Endothelial cell of umbilical vein (primary cell): ENCODE measurements around the gene MESP2. TPM values are rescaled to one million over a fixed set of nuclear protein-coding genes. Genes with fewer than 3 reads are reported as not detected.

Source experiments
- BruUV-seq: library from RNA; stranded (reverse); fragments of 400-500 nt; replicated peaks from 2 replicates; lab custom pipeline; 2021; lab: Mats Ljungman, UMichigan
- CTCF ChIA-PET: fragments of 300-600, 350-600 bp; sonication (Branson Sonifier 250); formaldehyde crosslinking; loops from one replicate; lab custom pipeline; 2021; ENCODE audit warnings: antibody characterized with exemption, inconsistent platforms; lab: Charles Lee
- POLR2A ChIA-PET: fragments of 300-600, 350-600 bp; sonication (Branson Sonifier 250); formaldehyde crosslinking; loops from one replicate; lab custom pipeline; 2021; ENCODE audit warnings: antibody characterized with exemption, inconsistent platforms; lab: Charles Lee
- DNase-seq: peaks from one replicate; pipeline ENCODE4 v3.0.0-alpha.2; 2011; ENCODE audit warnings: low read depth, low spot score
- FAIRE-seq: peaks from 2 replicates; lab custom pipeline; 2011; peaks lifted over from hg19 to GRCh38; lab: Jason Lieb, UNC
- H2AFZ ChIP-seq: 2 replicates; pipeline ENCODE4 v1.6.0; 2012; ENCODE audit warnings: low read depth, low read length, control low read depth, inconsistent platforms
- H3K27ac ChIP-seq: 2 replicates; pipeline ENCODE4 v1.5.1; 2011; ENCODE audit warnings: low read depth, mild to moderate bottlenecking, control low read depth, low read length, moderate library complexity; ENCODE audit not compliant: insufficient read depth
- H3K27me3 ChIP-seq, 2 experiments: 2 replicates each; pipeline versions ENCODE4 v1.6.0 to v1.6.1; 2011; ENCODE audit warnings: low read length in 2 of 2, mixed read lengths in 1 of 2; ENCODE audit not compliant: control insufficient read depth in 2 of 2, insufficient read depth in 2 of 2
- H3K36me3 ChIP-seq, 2 experiments: 2 replicates in 1 of 2; 3 replicates in 1 of 2; pipeline ENCODE4 v1.5.1; 2011; ENCODE audit warnings: low read length in 2 of 2, mild to moderate bottlenecking in 1 of 2, moderate library complexity in 1 of 2; ENCODE audit not compliant: control insufficient read depth in 2 of 2, insufficient read depth in 2 of 2; ENCODE audit errors: extremely low read depth in 1 of 2
- H3K4me1 ChIP-seq: 3 replicates; pipeline ENCODE4 v1.5.1; 2011; ENCODE audit warnings: mild to moderate bottlenecking, low read length; ENCODE audit not compliant: control insufficient read depth, insufficient read depth; ENCODE audit errors: extremely low read depth
- H3K4me2 ChIP-seq: 2 replicates; pipeline ENCODE4 v1.6.1; 2011; ENCODE audit warnings: low read length, control low read depth, mixed read lengths; ENCODE audit not compliant: insufficient read depth
- H3K4me3 ChIP-seq, 3 experiments: fragments of 200-600 bp in 1 of 3; sonication (generic), shearing (Covaris generic) in 1 of 3; replicated peaks in 1 of 3; 2 replicates each; pipeline ENCODE4 v1.5.1; 2011 to 2016; ENCODE audit warnings: control low read depth in 3 of 3, low read length in 3 of 3, mild to moderate bottlenecking in 2 of 3, inconsistent platforms in 1 of 3, low read depth in 1 of 3, moderate library complexity in 1 of 3; ENCODE audit not compliant: insufficient read depth in 1 of 3
- H3K79me2 ChIP-seq: 2 replicates; pipeline ENCODE4 v1.6.0; 2012; ENCODE audit warnings: low read length, inconsistent platforms; ENCODE audit not compliant: control insufficient read depth, insufficient read depth
- H3K9ac ChIP-seq: replicated peaks from 2 replicates; pipeline ENCODE3; 2011; ENCODE audit warnings: low read length, control low read depth; ENCODE audit not compliant: insufficient read depth; ENCODE audit errors: extremely low read depth
- H3K9me1 ChIP-seq: replicated peaks from 3 replicates; pipeline ENCODE4 v1.6.0; 2011; ENCODE audit warnings: mild to moderate bottlenecking, low read length; ENCODE audit not compliant: control insufficient read depth, insufficient read depth; ENCODE audit errors: extremely low read depth
- H3K9me3 ChIP-seq: replicated peaks from 2 replicates; pipeline ENCODE4 v1.5.1; 2012; ENCODE audit warnings: low read length, inconsistent platforms; ENCODE audit not compliant: control insufficient read depth, insufficient read depth
- H4K20me1 ChIP-seq: replicated peaks from 2 replicates; pipeline ENCODE3; 2011; ENCODE audit warnings: mild to moderate bottlenecking, low read length; ENCODE audit not compliant: control insufficient read depth, insufficient read depth; ENCODE audit errors: extremely low read depth
- CTCF ChIP-seq, 2 donors: IDR thresholded peaks; 1 replicate in 1 of 2; 2 replicates in 1 of 2; pipeline ENCODE4 v1.5.1; 2011; ENCODE audit warnings: low read length in 2 of 2, mild to moderate bottlenecking in 2 of 2, moderate library complexity in 2 of 2, control low read depth in 1 of 2, inconsistent platforms in 1 of 2, low read depth in 1 of 2; ENCODE audit not compliant: insufficient read depth in 1 of 2; ENCODE audit errors: extremely low read depth in 1 of 2
- EZH2 ChIP-seq: IDR thresholded peaks from 2 replicates; pipeline ENCODE4 v1.6.1; 2012; ENCODE audit warnings: borderline replicate concordance, low read depth, mild to moderate bottlenecking, moderate library complexity, low read length, inconsistent platforms; ENCODE audit not compliant: severe bottlenecking
- FOS ChIP-seq: IDR thresholded peaks from 2 replicates; pipeline ENCODE4 v1.6.1; 2011; ENCODE audit warnings: mild to moderate bottlenecking, low read length, moderate library complexity, borderline replicate concordance; ENCODE audit not compliant: insufficient read depth
- GATA2 ChIP-seq: IDR thresholded peaks from 2 replicates; pipeline ENCODE4 v1.7.0; 2011; ENCODE audit warnings: low read depth, mild to moderate bottlenecking, moderate library complexity, mixed read lengths, low read length; ENCODE audit not compliant: insufficient read length, insufficient read depth
- JUN ChIP-seq: IDR thresholded peaks from 2 replicates; pipeline ENCODE4 v1.6.1; 2011; ENCODE audit warnings: borderline replicate concordance, low read depth; ENCODE audit not compliant: insufficient read length, insufficient read depth
- MAX ChIP-seq: IDR thresholded peaks from 2 replicates; pipeline ENCODE4 v1.6.1; 2011; ENCODE audit not compliant: insufficient read depth, insufficient read length
- MYC ChIP-seq: IDR thresholded peaks from one replicate; pipeline ENCODE4 v1.6.1; 2011; ENCODE audit warnings: mild to moderate bottlenecking, low read depth, low read length
- POLR2A ChIP-seq: IDR thresholded peaks from 2 replicates; pipeline ENCODE4 v1.6.1; 2012; ENCODE audit warnings: low read depth, mild to moderate bottlenecking, control low read depth, low read length
- POLR2AphosphoS5 ChIP-seq: IDR thresholded peaks from 2 replicates; pipeline ENCODE4 v1.6.1; 2012; ENCODE audit warnings: low read depth, mild to moderate bottlenecking, control low read depth, low read length, moderate library complexity; ENCODE audit not compliant: insufficient read depth
- dilution Hi-C: fragments of 300-500 bp; cut with MboI; formaldehyde crosslinking; loops from one replicate; pipeline ENCODE4 v1.15.0; 2019; ENCODE audit warnings: low sequenced_read_pairs; ENCODE audit not compliant: extremely low pct_ligation_motif_present
- intact Hi-C: fragments of 100-400 bp; cut with micrococcal nuclease; formaldehyde crosslinking; loops from one replicate; pipeline ENCODE4 v1.10.0; 2022
- polyA plus RNA-seq, 4 experiments: library from polyadenylated mRNA; depleted of rRNA in 3 of 4; stranded (reverse) in 3 of 4; unstranded in 1 of 4; fragments of >200 nt; gene quantifications; 2 replicates each; pipeline versions ENCODE4 v1.2.1 to v1.2.3, GENCODE V29; 2011 to 2012; ENCODE audit warnings: missing spikeins in 1 of 4
- total RNA-seq: library from RNA; stranded (reverse); gene quantifications from 2 replicates; pipeline ENCODE4 v1.2.3, GENCODE V29; 2021

MESP2 gene
- total and polyA plus RNA-seq, 2 donors (not counting 3 experiments of a cell fraction or from before 2014, with no cell fraction given) = 0.42 to 0.43 TPM

- CTCF ChIA-PET = interaction anchor here (1.1 to 3.1 kb wide), 3 partner anchors 38 to 75 kb away, joined by 3 to 12 read pairs (median 4); no protein-coding TSS in a partner anchor
- no peak overlapping the region for H3K27ac ChIP-seq
- BruUV-seq = no TSS peak
- intact Hi-C loops = no loop called here
- DNase-seq (no peak), FAIRE-seq (no peak)
- no peak overlapping the region for H3K9ac ChIP-seq
- dilution Hi-C loops = no loop called here
- no peak overlapping the region for H2AFZ ChIP-seq
- H3K36me3 ChIP-seq = peaks cover 24 to 50% of the 10 kb centered on the region in 2 experiments
- H3K9me3 ChIP-seq = no peaks in the 10 kb centered on the region
- POLR2A ChIA-PET = interaction anchor here (0.7 kb wide), 1 partner anchor 16 kb away, joined by 3 read pairs; no protein-coding TSS in a partner anchor
- no peaks in the 10 kb centered on the region for H3K9me1 ChIP-seq
- no peaks in the 10 kb centered on the region for H3K27me3 ChIP-seq
- H4K20me1 ChIP-seq = no peaks in the 10 kb centered on the region
- no peak overlapping the region for H3K4me2 ChIP-seq
- H3K79me2 ChIP-seq = peaks cover 8% of the 10 kb centered on the region
- TF ChIP-seq POLR2AphosphoS5 (no peak), CTCF (IDR thresholded peaks at IDR 0.05; ENCODE audit: extremely low read depth in 1 of 2, insufficient read depth in 1 of 2, low read depth in 1 of 2, low read length in 2 of 2) (no peak), MAX (no peak), POLR2A (no peak), EZH2 (no peak), JUN (no peak), GATA2 (no peak), MYC (no peak), FOS (no peak)
- peaks cover 36% of the 10 kb centered on the region for H3K4me1 ChIP-seq
- H3K4me3 ChIP-seq = no peak overlapping the region
These were observed 23.1 kb downstream of the MESP2 start for GRCh38 chr15:89799011-89799911.
